H1 (cell line): Measurements from ENCODE around the gene SRGAP3. TPM values are rescaled to one million over a fixed set of nuclear protein-coding genes. Genes with fewer than 3 reads are reported as not detected.

ENCODE experiments used
- CREB1 ChIP-seq: IDR thresholded peaks from 2 replicates; pipeline ENCODE4 v1.6.1; 2012; ENCODE audit warnings: inconsistent platforms
- CTBP2 ChIP-seq: IDR thresholded peaks from 2 replicates; pipeline ENCODE4 v1.7.0; 2011; ENCODE audit warnings: borderline replicate concordance, mild to moderate bottlenecking, moderate library complexity, mixed read lengths, low read length; ENCODE audit not compliant: insufficient read depth, insufficient read length
- EZH2 ChIP-seq: fragments of 200-600 bp; sonication (generic); IDR thresholded peaks from 2 replicates; pipeline ENCODE4 v1.7.1; 2012; ENCODE audit warnings: low read depth, mild to moderate bottlenecking, moderate library complexity, low read length, inconsistent platforms; ENCODE audit not compliant: severe bottlenecking
- FOSL1 ChIP-seq: IDR thresholded peaks from 2 replicates; pipeline ENCODE4 v1.6.1; 2011; ENCODE audit warnings: mild to moderate bottlenecking, low read depth, low read length, moderate library complexity; ENCODE audit not compliant: insufficient read depth
- TCF12 ChIP-seq: IDR thresholded peaks from 2 replicates; pipeline ENCODE4 v1.6.1; 2011; ENCODE audit warnings: low read depth, mild to moderate bottlenecking, low read length
- TEAD4 ChIP-seq: IDR thresholded peaks from 2 replicates; pipeline ENCODE4 v1.6.1; 2012; ENCODE audit warnings: low read depth, low read length, inconsistent platforms, mixed read lengths
- USF2 ChIP-seq: IDR thresholded peaks from 2 replicates; pipeline ENCODE4 v1.6.1; 2011; ENCODE audit warnings: low read length, improper control_type of control experiment
- YY1 ChIP-seq: IDR thresholded peaks from 2 replicates; pipeline ENCODE4 v1.6.1; 2011; ENCODE audit warnings: low read depth, mild to moderate bottlenecking, low read length
- polyA plus RNA-seq, 7 experiments: library from polyadenylated mRNA; depleted of rRNA in 3 of 7; stranded (reverse) in 5 of 7; unstranded in 2 of 7; fragments of >200 nt in 5 of 7; fragments of 200-250 nt in 2 of 7; gene quantifications; 1 replicate in 5 of 7; 2 replicates in 1 of 7; 4 replicates in 1 of 7; pipeline versions ENCODE4 v1.2.1 to v1.2.3, GENCODE V29; 2011 to 2013; ENCODE audit warnings: missing spikeins in 2 of 7, mixed read lengths in 2 of 7
- total RNA-seq: library from RNA; stranded (reverse); fragmentation: NEBNext Ultra II Directional; extraction: Animal tissue kit (Norgen Biotek cat#: 25700); gene quantifications from 2 replicates; pipeline ENCODE4 v1.2.1, GENCODE V29; 2021
- TF ChIP-seq, protein P1 (sequence below): fragments of 300-600 bp; sonication (generic); IDR thresholded peaks from 2 replicates; pipeline ENCODE4 v1.7.1; 2012; ENCODE audit warnings: low read length, moderate library complexity, mild to moderate bottlenecking, inconsistent platforms; ENCODE audit not compliant: insufficient replicate concordance

The SRGAP3 gene
- total and polyA plus RNA-seq, 2 of the 8 experiments (the other 6 are each of a cell fraction or from before 2014, with no cell fraction given) = 5.8 to 11.4 TPM

- TF ChIP-seq, protein P1, sequence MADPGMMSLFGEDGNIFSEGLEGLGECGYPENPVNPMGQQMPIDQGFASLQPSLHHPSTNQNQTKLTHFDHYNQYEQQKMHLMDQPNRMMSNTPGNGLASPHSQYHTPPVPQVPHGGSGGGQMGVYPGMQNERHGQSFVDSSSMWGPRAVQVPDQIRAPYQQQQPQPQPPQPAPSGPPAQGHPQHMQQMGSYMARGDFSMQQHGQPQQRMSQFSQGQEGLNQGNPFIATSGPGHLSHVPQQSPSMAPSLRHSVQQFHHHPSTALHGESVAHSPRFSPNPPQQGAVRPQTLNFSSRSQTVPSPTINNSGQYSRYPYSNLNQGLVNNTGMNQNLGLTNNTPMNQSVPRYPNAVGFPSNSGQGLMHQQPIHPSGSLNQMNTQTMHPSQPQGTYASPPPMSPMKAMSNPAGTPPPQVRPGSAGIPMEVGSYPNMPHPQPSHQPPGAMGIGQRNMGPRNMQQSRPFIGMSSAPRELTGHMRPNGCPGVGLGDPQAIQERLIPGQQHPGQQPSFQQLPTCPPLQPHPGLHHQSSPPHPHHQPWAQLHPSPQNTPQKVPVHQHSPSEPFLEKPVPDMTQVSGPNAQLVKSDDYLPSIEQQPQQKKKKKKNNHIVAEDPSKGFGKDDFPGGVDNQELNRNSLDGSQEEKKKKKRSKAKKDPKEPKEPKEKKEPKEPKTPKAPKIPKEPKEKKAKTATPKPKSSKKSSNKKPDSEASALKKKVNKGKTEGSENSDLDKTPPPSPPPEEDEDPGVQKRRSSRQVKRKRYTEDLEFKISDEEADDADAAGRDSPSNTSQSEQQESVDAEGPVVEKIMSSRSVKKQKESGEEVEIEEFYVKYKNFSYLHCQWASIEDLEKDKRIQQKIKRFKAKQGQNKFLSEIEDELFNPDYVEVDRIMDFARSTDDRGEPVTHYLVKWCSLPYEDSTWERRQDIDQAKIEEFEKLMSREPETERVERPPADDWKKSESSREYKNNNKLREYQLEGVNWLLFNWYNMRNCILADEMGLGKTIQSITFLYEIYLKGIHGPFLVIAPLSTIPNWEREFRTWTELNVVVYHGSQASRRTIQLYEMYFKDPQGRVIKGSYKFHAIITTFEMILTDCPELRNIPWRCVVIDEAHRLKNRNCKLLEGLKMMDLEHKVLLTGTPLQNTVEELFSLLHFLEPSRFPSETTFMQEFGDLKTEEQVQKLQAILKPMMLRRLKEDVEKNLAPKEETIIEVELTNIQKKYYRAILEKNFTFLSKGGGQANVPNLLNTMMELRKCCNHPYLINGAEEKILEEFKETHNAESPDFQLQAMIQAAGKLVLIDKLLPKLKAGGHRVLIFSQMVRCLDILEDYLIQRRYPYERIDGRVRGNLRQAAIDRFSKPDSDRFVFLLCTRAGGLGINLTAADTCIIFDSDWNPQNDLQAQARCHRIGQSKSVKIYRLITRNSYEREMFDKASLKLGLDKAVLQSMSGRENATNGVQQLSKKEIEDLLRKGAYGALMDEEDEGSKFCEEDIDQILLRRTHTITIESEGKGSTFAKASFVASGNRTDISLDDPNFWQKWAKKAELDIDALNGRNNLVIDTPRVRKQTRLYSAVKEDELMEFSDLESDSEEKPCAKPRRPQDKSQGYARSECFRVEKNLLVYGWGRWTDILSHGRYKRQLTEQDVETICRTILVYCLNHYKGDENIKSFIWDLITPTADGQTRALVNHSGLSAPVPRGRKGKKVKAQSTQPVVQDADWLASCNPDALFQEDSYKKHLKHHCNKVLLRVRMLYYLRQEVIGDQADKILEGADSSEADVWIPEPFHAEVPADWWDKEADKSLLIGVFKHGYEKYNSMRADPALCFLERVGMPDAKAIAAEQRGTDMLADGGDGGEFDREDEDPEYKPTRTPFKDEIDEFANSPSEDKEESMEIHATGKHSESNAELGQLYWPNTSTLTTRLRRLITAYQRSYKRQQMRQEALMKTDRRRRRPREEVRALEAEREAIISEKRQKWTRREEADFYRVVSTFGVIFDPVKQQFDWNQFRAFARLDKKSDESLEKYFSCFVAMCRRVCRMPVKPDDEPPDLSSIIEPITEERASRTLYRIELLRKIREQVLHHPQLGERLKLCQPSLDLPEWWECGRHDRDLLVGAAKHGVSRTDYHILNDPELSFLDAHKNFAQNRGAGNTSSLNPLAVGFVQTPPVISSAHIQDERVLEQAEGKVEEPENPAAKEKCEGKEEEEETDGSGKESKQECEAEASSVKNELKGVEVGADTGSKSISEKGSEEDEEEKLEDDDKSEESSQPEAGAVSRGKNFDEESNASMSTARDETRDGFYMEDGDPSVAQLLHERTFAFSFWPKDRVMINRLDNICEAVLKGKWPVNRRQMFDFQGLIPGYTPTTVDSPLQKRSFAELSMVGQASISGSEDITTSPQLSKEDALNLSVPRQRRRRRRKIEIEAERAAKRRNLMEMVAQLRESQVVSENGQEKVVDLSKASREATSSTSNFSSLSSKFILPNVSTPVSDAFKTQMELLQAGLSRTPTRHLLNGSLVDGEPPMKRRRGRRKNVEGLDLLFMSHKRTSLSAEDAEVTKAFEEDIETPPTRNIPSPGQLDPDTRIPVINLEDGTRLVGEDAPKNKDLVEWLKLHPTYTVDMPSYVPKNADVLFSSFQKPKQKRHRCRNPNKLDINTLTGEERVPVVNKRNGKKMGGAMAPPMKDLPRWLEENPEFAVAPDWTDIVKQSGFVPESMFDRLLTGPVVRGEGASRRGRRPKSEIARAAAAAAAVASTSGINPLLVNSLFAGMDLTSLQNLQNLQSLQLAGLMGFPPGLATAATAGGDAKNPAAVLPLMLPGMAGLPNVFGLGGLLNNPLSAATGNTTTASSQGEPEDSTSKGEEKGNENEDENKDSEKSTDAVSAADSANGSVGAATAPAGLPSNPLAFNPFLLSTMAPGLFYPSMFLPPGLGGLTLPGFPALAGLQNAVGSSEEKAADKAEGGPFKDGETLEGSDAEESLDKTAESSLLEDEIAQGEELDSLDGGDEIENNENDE = no peak
- no peak for TF ChIP-seq CREB1
- no peak for TF ChIP-seq EZH2
- TF ChIP-seq TEAD4 = no peak
- TF ChIP-seq YY1 = no peak
- no peak for TF ChIP-seq TCF12
- no peak for TF ChIP-seq FOSL1
- no peak for TF ChIP-seq CTBP2
- no peak for TF ChIP-seq USF2
- TF ChIP-seq, all 59 proteins: peak for 0
Measured at GRCh38 chr3:9156604-9157003, 92.8 kb downstream of the SRGAP3 start (continued).
